GM12875 (cell line): ENCODE data around the gene MINDY3.
"Not testable (repeated sequence)": the region's sequence is repeated elsewhere in the genome, so short reads cannot be mapped to it uniquely, and the experiment has no call there.

ENCODE experiments used
- H3K4me3 ChIP-seq: one replicate; pipeline ENCODE4 v1.5.1; 2011; ENCODE audit warnings: low read depth, low read length, control low read depth
- CTCF ChIP-seq: IDR thresholded peaks from 2 replicates; pipeline ENCODE4 v1.5.1; 2011; ENCODE audit warnings: low read depth, mild to moderate bottlenecking, control low read depth, inconsistent platforms, low read length, moderate library complexity, borderline replicate concordance; ENCODE audit not compliant: insufficient read depth

The MINDY3 gene

DNA sequence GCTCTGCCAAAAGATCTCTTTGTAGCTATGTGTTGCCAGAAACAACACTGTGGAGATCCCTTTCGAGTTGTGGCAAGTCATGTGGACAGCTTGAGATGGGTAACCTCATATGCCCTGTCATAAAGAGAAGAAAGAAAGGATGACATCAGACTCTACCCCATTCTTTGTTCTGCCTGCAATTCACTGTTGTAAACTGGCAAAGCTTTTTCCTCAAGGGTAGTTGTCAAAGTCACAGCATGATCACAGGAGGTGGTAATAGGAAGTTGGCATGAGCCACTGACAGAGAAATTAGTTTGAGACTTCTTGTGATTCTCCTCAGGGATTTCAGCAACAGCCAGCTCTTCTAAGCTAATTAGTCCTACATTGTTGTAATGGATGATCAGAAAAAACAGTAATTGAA, 19.4 kb upstream of the MINDY3 start:
- TF ChIP-seq CTCF, result no peak

DNA sequence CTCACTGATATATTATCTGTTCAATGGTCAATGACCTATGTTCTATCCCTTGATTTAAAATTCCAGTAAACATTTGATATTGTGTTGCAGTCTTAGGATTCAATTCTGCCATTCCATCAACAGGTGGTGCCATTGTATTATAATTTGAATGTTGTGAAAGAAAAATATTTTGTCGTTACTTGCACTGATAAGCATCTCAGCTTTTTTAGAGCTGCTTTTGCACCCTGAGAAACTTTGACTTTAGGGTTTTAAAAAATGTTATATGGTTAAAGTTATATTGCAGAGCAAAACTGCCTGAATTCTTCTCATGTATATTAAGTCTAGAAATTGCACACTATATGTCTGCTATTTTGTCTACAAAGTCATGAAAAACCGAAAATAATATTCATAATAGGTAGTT, 18.8 kb upstream of the MINDY3 start:
- H3K4me3 ChIP-seq, result no peak overlapping the region
- peak; percentile 12; the same call in 1 of the 2 replicates for TF ChIP-seq CTCF

More for the DNA sequence above, 19.4 kb upstream of the MINDY3 start:
- H3K4me3 ChIP-seq, result no peak overlapping the region

GRCh38 chr10:15877836-15878576, 17.7 kb upstream of the MINDY3 start:
- H3K4me3 ChIP-seq, result no peak overlapping the region
- TF ChIP-seq CTCF, result no peak

DNA sequence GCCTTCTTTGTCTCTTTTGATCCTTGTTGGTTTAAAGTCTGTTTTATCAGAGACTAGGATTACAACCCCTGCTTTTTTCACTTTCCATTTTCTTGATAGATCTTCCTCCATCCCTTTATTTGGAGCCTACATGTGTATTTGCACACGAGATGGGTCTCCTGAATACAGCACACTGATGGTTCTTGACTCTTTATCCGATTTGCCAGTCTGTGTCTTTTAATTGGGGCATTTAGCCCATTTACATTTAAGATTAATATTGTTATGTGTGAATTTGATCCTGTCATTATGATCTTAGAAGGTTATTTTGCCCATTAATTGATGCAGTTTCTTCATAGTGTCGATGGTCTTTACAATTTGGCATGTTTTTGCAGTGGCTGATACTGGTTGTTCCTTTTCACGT, 16.0 kb upstream of the MINDY3 start:
- not testable (repeated sequence) for H3K4me3 ChIP-seq

DNA sequence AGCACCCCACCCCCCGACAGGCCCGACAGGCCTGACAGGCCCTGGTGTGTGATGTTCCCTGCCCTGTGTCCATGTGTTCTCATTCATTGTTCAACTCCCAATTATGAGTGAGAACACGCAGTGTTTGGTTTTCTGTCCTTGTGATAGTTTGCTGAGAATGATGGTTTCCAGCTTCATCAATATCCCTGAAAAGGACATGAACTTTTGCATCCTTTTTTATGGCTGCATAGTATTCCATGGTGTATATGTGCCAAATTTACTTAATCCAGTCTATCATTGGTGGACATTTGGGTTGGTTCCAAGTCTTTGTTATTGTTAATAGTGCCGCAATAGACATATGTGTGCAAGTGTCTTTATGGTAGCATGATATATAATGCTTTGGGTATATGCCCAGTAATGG, 12.3 kb upstream of the MINDY3 start:
- not testable (repeated sequence) for H3K4me3 ChIP-seq

GRCh38 chr10:15871823-15872222, 11.5 kb upstream of the MINDY3 start:
- TF ChIP-seq CTCF, result no peak
- H3K4me3 ChIP-seq, result no peak overlapping the region

DNA sequence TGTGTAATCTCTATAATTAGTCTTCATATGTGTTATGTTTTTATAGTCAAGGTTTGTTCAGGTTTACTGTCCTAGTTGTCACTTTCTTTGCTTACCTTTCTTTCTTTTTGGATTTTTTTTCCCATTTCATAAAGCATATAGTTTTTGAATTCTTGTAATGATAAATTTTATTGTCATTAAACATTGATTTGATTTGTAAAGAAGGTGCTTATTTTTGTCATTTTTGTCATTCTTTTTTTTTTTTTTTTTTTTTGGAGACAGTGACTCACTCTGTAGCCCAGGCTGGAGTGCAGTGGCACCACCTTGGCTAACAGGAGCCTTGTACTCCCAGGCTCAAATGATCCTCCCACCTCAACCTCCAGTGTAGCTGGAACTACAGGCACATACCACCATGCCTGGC, 9.6 kb upstream of the MINDY3 start:
- no peak overlapping the region for H3K4me3 ChIP-seq
- TF ChIP-seq CTCF, result no peak

- no peak for TF ChIP-seq CTCF
- H3K4me3 ChIP-seq, result no peak overlapping the region
Observed at GRCh38 chr10:15868006-15868405, 7.7 kb upstream of the MINDY3 start.
